ENCODE results near the gene UBE2G1. TPM values are rescaled to one million over a fixed set of nuclear protein-coding genes. Genes with fewer than 3 reads are reported as not detected.

The UBE2G1 gene
- total RNA-seq, 2 donors from 2014 or later: 39.5 to 58.5 TPM

- no peak overlapping the region for H3K27ac ChIP-seq
- H3K36me3 ChIP-seq: no peaks in the 10 kb centered on the region
- H3K4me1 ChIP-seq: peaks cover 0 to 78% of the 10 kb centered on the region in 2 donors
- H3K9me3 ChIP-seq: no peaks in the 10 kb centered on the region
- TF ChIP-seq CTCF (IDR thresholded peaks at IDR 0.05): no peak
- no peaks in the 10 kb centered on the region for H3K27me3 ChIP-seq
- no peak overlapping the region for H3K4me3 ChIP-seq
- DNase-seq (ENCODE audit: low spot score): no peak
These were observed 53.0 kb downstream of the UBE2G1 start for GRCh38 chr17:4313221-4314114.

DNA sequence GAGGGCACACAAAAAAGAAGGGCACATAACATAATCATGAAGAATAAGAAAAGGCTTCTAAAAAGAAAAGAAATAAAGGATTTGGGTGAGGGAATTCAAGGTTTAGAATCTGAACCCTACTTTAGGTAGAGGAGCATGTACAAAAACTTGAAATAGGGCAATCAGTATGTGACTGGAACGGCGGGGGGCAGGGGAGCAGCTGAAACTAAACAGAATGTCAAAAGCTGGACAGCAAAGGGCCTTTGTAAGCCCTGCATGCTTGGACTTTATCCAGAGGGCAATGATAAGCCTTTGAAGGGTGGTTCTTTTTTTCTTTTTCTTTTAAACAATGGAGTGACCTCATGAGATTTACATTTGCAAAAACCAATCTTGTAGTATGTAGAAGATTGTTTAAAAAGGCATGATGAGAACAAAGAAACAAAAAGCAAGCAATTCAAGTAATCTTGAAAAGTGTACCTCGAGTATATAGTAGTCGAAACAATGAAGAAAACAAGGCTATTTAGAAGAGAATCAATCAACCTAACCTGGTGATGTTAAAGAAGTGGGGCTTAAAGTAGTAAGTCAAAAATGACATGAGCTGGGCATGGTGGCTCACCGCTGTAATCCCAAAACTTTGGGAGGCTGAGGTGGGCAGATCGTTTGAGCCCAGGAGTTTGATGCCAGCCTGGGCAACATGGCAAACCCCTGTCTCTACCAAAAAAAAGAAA is 56.0 kb downstream of the UBE2G1 start:
- TF ChIP-seq CTCF (IDR thresholded peaks at IDR 0.05): no peak
- peaks cover 14% of the 10 kb centered on the region for H3K36me3 ChIP-seq
- H3K27ac ChIP-seq: no peak overlapping the region
- no peak overlapping the region for H3K4me3 ChIP-seq
- no peaks in the 10 kb centered on the region for H3K9me3 ChIP-seq
- H3K27me3 ChIP-seq: no peaks in the 10 kb centered on the region
- no peak for DNase-seq (ENCODE audit: low spot score)
- peaks cover 0 to 52% of the 10 kb centered on the region in 2 donors for H3K4me1 ChIP-seq

DNA sequence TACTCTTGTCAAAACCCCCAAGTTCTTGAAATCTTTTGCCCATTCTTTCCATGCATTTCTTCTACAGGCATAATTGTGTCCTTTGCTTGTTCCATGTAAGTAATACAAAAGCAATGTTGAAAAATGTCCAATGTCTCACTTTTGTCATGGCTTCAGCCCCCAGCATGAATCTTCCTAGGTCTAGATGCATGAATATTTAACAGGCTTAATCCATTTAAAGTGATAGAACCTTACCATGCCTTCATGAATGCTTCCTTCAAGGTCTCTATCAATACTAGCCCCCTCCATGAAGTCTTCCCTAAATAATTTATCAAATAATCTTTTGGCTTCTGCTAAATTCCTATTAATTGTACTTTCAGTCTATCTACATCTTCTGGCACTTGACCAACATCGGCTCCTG is 56.6 kb downstream of the UBE2G1 start:
- H3K36me3 ChIP-seq: peaks cover 14% of the 10 kb centered on the region
- no peak overlapping the region for H3K27ac ChIP-seq

GRCh38 chr17:4307179-4307930 is 59.1 kb downstream of the UBE2G1 start:
- H3K4me1 ChIP-seq: peaks cover 0 to 39% of the 10 kb centered on the region in 2 donors
- H3K4me3 ChIP-seq: no peak overlapping the region
- no peak for TF ChIP-seq CTCF (IDR thresholded peaks at IDR 0.05)
- H3K9me3 ChIP-seq: no peaks in the 10 kb centered on the region
- H3K27me3 ChIP-seq: no peaks in the 10 kb centered on the region
- H3K27ac ChIP-seq: no peak overlapping the region
- DNase-seq (ENCODE audit: low spot score): no peak
- H3K36me3 ChIP-seq: peaks cover 20% of the 10 kb centered on the region

More for the DNA sequence above, 56.6 kb downstream of the UBE2G1 start:
- no peak for DNase-seq (ENCODE audit: low spot score)
- no peak overlapping the region for H3K4me3 ChIP-seq
- peaks cover 0 to 52% of the 10 kb centered on the region in 2 donors for H3K4me1 ChIP-seq
- H3K27me3 ChIP-seq: no peaks in the 10 kb centered on the region
- TF ChIP-seq CTCF (IDR thresholded peaks at IDR 0.05): no peak
- H3K9me3 ChIP-seq: no peaks in the 10 kb centered on the region

DNA sequence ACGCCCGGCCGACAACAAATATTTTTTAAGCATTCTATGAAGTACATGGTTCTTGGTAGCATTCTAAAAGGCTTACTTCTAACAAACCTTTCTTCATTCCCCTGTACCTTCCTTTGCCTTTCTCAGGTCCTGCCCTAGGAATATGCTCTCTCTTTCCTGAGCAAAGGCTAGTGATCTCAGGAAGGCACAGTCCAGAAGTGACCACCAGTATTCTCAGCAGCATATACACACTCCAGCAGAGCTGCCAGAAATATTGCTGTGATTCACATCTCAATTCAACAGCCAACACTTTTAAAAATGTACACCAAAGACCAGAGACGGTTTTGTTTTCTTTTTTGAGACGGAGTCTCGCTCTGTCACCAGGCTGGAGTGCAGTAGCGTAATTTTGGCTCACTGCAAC is 61.3 kb downstream of the UBE2G1 start:
- H3K36me3 ChIP-seq: peaks cover 20% of the 10 kb centered on the region
- no peaks in the 10 kb centered on the region for H3K27me3 ChIP-seq
- TF ChIP-seq CTCF (IDR thresholded peaks at IDR 0.05): no peak
- no peak overlapping the region for H3K4me3 ChIP-seq
- H3K9me3 ChIP-seq: no peaks in the 10 kb centered on the region
- peaks cover 0 to 25% of the 10 kb centered on the region in 2 donors for H3K4me1 ChIP-seq
- no peak for DNase-seq (ENCODE audit: low spot score)
- H3K27ac ChIP-seq: no peak overlapping the region
